Mesendoderm (in vitro differentiated cells): ENCODE data around the gene TMEM45B.
A peak's percentile ranks its signal among the peaks of the same experiment; 100 is the strongest.
"Not testable (repeated sequence)": the region's sequence is repeated elsewhere in the genome, so short reads cannot be mapped to it uniquely, and the experiment has no call there.

Experiments
- DNase-seq: peaks from one replicate; pipeline ENCODE4 v3.0.0; 2013
- H2AK5ac ChIP-seq: 2 replicates; pipeline ENCODE4 v1.6.1; 2013; ENCODE audit warnings: low read length, inconsistent platforms
- H2BK120ac ChIP-seq: 2 replicates; pipeline ENCODE4 v1.6.1; 2013; ENCODE audit warnings: low read depth, mild to moderate bottlenecking, low read length, moderate library complexity, mixed read lengths
- H2BK15ac ChIP-seq: replicated peaks from 2 replicates; pipeline ENCODE4 v1.6.1; 2013; ENCODE audit warnings: low read depth, mild to moderate bottlenecking, moderate library complexity
- H2BK5ac ChIP-seq: 2 replicates; pipeline ENCODE4 v1.6.1; 2013; ENCODE audit warnings: low read length, inconsistent platforms
- H3K18ac ChIP-seq: 2 replicates; pipeline ENCODE4 v1.6.1; 2013; ENCODE audit warnings: mild to moderate bottlenecking, low read length, mixed read lengths
- H3K23ac ChIP-seq: one replicate; pipeline ENCODE4 v1.6.1; 2013; ENCODE audit warnings: low read length
- H3K27ac ChIP-seq: 2 replicates; pipeline ENCODE4 v1.5.1; 2013; ENCODE audit warnings: low read depth, mild to moderate bottlenecking, inconsistent platforms, low read length, moderate library complexity
- H3K27me3 ChIP-seq: 2 replicates; pipeline ENCODE4 v1.6.1; 2013; ENCODE audit warnings: low read length, control low read depth, mild to moderate bottlenecking, inconsistent platforms; ENCODE audit not compliant: insufficient read depth, poor library complexity
- H3K36me3 ChIP-seq: 2 replicates; pipeline ENCODE4 v1.6.1; 2013; ENCODE audit warnings: low read length, inconsistent platforms; ENCODE audit not compliant: control insufficient read depth, insufficient read depth
- H3K4ac ChIP-seq: one replicate; pipeline ENCODE4 v1.6.1; 2013; ENCODE audit warnings: low read depth, mild to moderate bottlenecking, low read length, moderate library complexity
- H3K4me1 ChIP-seq: 2 replicates; pipeline ENCODE4 v1.6.1; 2013; ENCODE audit warnings: low read depth, low read length, inconsistent platforms; ENCODE audit not compliant: control insufficient read depth
- H3K4me2 ChIP-seq: 2 replicates; pipeline ENCODE4 v1.6.1; 2013; ENCODE audit warnings: low read length
- H3K4me3 ChIP-seq: 2 replicates; pipeline ENCODE4 v1.5.1; 2013; ENCODE audit warnings: mild to moderate bottlenecking, low read length
- H3K56ac ChIP-seq: one replicate; pipeline ENCODE4 v1.6.1; 2013; ENCODE audit warnings: low read length
- H3K79me1 ChIP-seq: 2 replicates; pipeline ENCODE4 v1.6.1; 2013; ENCODE audit warnings: low read length, inconsistent platforms
- H3K79me2 ChIP-seq: 2 replicates; pipeline ENCODE4 v1.6.1; 2013; ENCODE audit warnings: mild to moderate bottlenecking, low read length; ENCODE audit not compliant: control insufficient read depth, insufficient read depth
- H3K9ac ChIP-seq: 2 replicates; pipeline ENCODE4 v1.6.1; 2013; ENCODE audit warnings: low read length, inconsistent platforms
- H4K5ac ChIP-seq: one replicate; pipeline ENCODE4 v1.6.1; 2013; ENCODE audit warnings: low read length
- H4K8ac ChIP-seq: one replicate; pipeline ENCODE4 v1.6.1; 2013; ENCODE audit warnings: low read depth, mild to moderate bottlenecking, control low read depth, low read length, moderate library complexity
- WGBS: extraction: QIAGEN DNeasy Blood & Tissue Kit; methylation state at CpG from one replicate; pipeline ENCODE4 v1.1.7; 2013; ENCODE audit warnings: low lambda C conversion rate, missing lambda C conversion rate; ENCODE audit not compliant: insufficient coverage; ENCODE audit errors: extremely low coverage; 5-methylcytosine and 5-hydroxymethylcytosine counted together

The TMEM45B gene

GRCh38 chr11:129770993-129771392, 44.7 kb upstream of the TMEM45B start:
- Histone ChIP-seq H2BK120ac (no peak overlapping the region), H3K9ac (no peak overlapping the region), H4K8ac (no peak overlapping the region), H2AK5ac (no peak overlapping the region), H3K4ac (no peak overlapping the region), H3K4me2 (no peak overlapping the region), H3K79me2 (no peaks in the 10 kb centered on the region), H3K23ac (no peak overlapping the region), H3K27me3 (no peaks in the 10 kb centered on the region), H3K36me3 (no peaks in the 10 kb centered on the region), H4K5ac (no peak overlapping the region), H2BK15ac (no peak overlapping the region), H3K4me3 (no peak overlapping the region), H2BK5ac (no peak overlapping the region), H3K18ac (no peak overlapping the region), H3K79me1 (no peaks in the 10 kb centered on the region), H3K56ac (no peak overlapping the region), H3K27ac (no peak overlapping the region), H3K4me1 (no peaks in the 10 kb centered on the region)
- no peak for DNase-seq
- whole genome bisulfite sequencing = no CpG with 5 or more reads among the region's 1 CpG

DNA sequence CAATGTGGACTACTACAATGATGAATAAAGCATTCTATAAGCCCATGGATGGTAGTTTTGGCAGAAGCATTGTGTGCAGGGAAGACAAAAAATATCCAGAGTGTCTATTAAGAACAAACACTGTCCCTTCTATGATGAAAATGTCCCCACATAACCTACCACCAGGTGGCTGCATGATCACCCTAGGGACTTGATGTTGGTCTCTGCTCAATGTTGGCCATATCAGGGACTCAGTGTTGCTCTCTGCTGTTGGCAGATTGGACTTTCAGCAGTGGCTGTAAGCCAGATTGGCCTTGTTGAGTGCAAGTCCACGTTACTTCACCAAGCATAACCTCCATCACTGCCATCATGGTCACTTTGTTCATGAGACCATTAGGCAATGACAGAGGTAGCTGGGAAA, 44.2 kb upstream of the TMEM45B start:
- no CpG with 5 or more reads among the region's 1 CpG for WGBS
- not testable (repeated sequence) for H2BK120ac ChIP-seq, H4K8ac ChIP-seq, H2AK5ac ChIP-seq, H3K4me1 ChIP-seq, H3K27ac ChIP-seq, H3K27me3 ChIP-seq, H4K5ac ChIP-seq, H3K4ac ChIP-seq, H3K4me2 ChIP-seq, H3K18ac ChIP-seq, H3K56ac ChIP-seq, H3K23ac ChIP-seq, H3K79me2 ChIP-seq, H3K36me3 ChIP-seq, H3K79me1 ChIP-seq, H2BK15ac ChIP-seq, H3K9ac ChIP-seq, H3K4me3 ChIP-seq, H2BK5ac ChIP-seq
- DNase-seq = peak; percentile 28

GRCh38 chr11:129778877-129779276, 36.8 kb upstream of the TMEM45B start:
- Histone ChIP-seq H2BK5ac (no peak overlapping the region), H3K27me3 (no peaks in the 10 kb centered on the region), H3K56ac (no peak overlapping the region), H3K27ac (no peak overlapping the region), H3K23ac (no peak overlapping the region), H3K4ac (no peak overlapping the region), H3K4me3 (no peak overlapping the region), H2BK15ac (no peak overlapping the region), H4K8ac (no peak overlapping the region), H3K79me2 (no peaks in the 10 kb centered on the region), H3K9ac (no peak overlapping the region), H3K18ac (no peak overlapping the region), H3K36me3 (no peaks in the 10 kb centered on the region), H4K5ac (no peak overlapping the region), H3K79me1 (no peaks in the 10 kb centered on the region), H3K4me1 (no peaks in the 10 kb centered on the region), H3K4me2 (no peak overlapping the region), H2AK5ac (no peak overlapping the region), H2BK120ac (no peak overlapping the region)
- WGBS = no CpG with 5 or more reads among the region's 5 CpGs
- DNase-seq = no peak

DNA sequence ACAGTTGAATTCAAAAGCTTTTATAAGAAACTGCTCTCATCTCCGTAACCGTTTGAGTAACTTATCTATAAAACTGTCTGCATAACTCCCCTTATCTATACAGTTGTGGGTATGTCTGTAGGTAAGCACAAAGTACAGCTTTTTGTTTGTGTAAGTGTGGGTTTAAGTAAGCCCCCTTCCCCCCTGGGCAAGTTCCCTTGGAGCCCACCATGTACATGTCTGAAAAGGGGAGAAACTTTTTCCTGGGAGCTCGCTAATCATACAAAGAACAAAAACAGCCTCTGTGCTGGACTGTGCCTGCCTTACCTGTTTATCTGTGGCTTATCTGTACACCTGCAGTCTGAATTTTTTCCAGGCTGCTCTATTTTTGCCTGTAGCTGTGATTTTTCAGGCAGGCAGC, 36.3 kb upstream of the TMEM45B start:
- Histone ChIP-seq H2BK5ac (no peak overlapping the region), H4K5ac (no peak overlapping the region), H3K27ac (no peak overlapping the region), H3K4me1 (no peaks in the 10 kb centered on the region), H3K79me1 (no peaks in the 10 kb centered on the region), H3K4me2 (no peak overlapping the region), H3K4me3 (no peak overlapping the region), H3K36me3 (no peaks in the 10 kb centered on the region), H2BK120ac (no peak overlapping the region), H3K56ac (no peak overlapping the region), H2BK15ac (no peak overlapping the region), H3K27me3 (no peaks in the 10 kb centered on the region), H4K8ac (no peak overlapping the region), H3K4ac (no peak overlapping the region), H3K23ac (no peak overlapping the region), H3K79me2 (no peaks in the 10 kb centered on the region), H3K9ac (no peak overlapping the region), H3K18ac (no peak overlapping the region), H2AK5ac (no peak overlapping the region)
- no peak for DNase-seq
- WGBS = no CpG with 5 or more reads among the region's 3 CpGs

GRCh38 chr11:129785383-129786111, 30.1 kb upstream of the TMEM45B start:
- Histone ChIP-seq H4K8ac (no peak overlapping the region), H3K18ac (no peak overlapping the region), H3K79me1 (no peaks in the 10 kb centered on the region), H3K36me3 (no peaks in the 10 kb centered on the region), H3K9ac (no peak overlapping the region), H3K4me2 (no peak overlapping the region), H3K79me2 (no peaks in the 10 kb centered on the region), H3K4me3 (no peak overlapping the region), H3K56ac (no peak overlapping the region), H3K4ac (no peak overlapping the region), H2BK5ac (no peak overlapping the region), H2BK120ac (no peak overlapping the region), H3K23ac (no peak overlapping the region), H4K5ac (no peak overlapping the region), H3K27ac (no peak overlapping the region), H3K27me3 (no peaks in the 10 kb centered on the region), H2BK15ac (no peak overlapping the region), H2AK5ac (no peak overlapping the region), H3K4me1 (no peaks in the 10 kb centered on the region)
- peak; percentile 23 for DNase-seq
- no CpG with 5 or more reads among the region's 3 CpGs for WGBS

DNA sequence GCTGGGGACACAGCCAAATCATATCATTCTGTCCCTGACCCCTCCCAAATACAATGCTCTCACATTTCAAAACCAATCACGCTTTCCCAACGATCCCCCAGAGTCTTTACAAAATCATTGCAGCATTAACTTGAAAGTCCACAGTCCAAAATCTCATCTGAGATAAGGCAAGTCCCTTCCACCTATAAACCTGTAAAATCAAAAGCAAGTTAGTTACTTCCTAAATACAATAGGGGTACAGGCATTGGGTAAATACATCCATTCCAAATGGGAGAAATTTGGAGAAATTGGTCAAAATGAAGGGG, 29.6 kb upstream of the TMEM45B start:
- H4K8ac ChIP-seq, H4K5ac ChIP-seq, H3K36me3 ChIP-seq, H3K18ac ChIP-seq, DNase-seq, H2BK5ac ChIP-seq, H2AK5ac ChIP-seq, H3K4me3 ChIP-seq, H3K27me3 ChIP-seq, H2BK120ac ChIP-seq, H3K79me2 ChIP-seq, H2BK15ac ChIP-seq, H3K56ac ChIP-seq, H3K23ac ChIP-seq, H3K27ac ChIP-seq, H3K4me2 ChIP-seq, H3K79me1 ChIP-seq, H3K4me1 ChIP-seq, H3K4ac ChIP-seq, H3K9ac ChIP-seq: not testable (repeated sequence)
- WGBS = no CpG with 5 or more reads among the region's 2 CpGs
